IPS-15b (cell line): ENCODE data around the gene ADCY1.

Experiments
- H3K27me3 ChIP-seq: one replicate; pipeline ENCODE4 v1.6.1; 2013; ENCODE audit warnings: low read length; ENCODE audit not compliant: control insufficient read depth, insufficient read depth
- H3K36me3 ChIP-seq: one replicate; pipeline ENCODE4 v1.6.1; 2013; ENCODE audit warnings: low read length; ENCODE audit not compliant: control insufficient read depth, insufficient read depth
- H3K4me1 ChIP-seq: one replicate; pipeline ENCODE4 v1.6.1; 2013; ENCODE audit warnings: mild to moderate bottlenecking, low read length; ENCODE audit not compliant: control insufficient read depth, insufficient read depth
- H3K4me3 ChIP-seq: one replicate; pipeline ENCODE4 v1.5.1; 2013; ENCODE audit warnings: low read depth, low read length
- H3K9ac ChIP-seq: one replicate; pipeline ENCODE4 v1.6.1; 2013; ENCODE audit warnings: low read depth, mild to moderate bottlenecking, low read length
- H3K9me3 ChIP-seq: one replicate; pipeline ENCODE4 v1.6.1; 2013; ENCODE audit warnings: mild to moderate bottlenecking, low read length; ENCODE audit not compliant: control insufficient read depth, insufficient read depth

ADCY1 gene

DNA sequence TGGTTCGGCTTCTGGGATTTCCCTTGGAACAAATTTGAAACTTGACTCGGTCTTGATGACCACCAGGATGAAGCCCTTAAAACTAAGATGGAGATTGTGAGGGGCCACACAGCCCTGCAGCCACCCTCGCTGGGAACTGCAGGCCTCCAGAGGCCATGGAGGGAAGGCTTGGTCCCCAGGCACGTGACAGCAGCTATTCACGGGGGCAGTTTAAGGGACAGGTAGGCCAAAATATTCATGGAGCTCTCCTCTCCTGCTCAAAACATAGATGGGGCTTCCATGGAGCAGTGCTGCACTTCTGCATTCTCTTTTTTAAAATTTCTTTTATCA is 137.0 kb downstream of the ADCY1 start:
- H3K4me1 ChIP-seq: no peaks in the 10 kb centered on the region
- no peak overlapping the region for H3K9ac ChIP-seq

DNA sequence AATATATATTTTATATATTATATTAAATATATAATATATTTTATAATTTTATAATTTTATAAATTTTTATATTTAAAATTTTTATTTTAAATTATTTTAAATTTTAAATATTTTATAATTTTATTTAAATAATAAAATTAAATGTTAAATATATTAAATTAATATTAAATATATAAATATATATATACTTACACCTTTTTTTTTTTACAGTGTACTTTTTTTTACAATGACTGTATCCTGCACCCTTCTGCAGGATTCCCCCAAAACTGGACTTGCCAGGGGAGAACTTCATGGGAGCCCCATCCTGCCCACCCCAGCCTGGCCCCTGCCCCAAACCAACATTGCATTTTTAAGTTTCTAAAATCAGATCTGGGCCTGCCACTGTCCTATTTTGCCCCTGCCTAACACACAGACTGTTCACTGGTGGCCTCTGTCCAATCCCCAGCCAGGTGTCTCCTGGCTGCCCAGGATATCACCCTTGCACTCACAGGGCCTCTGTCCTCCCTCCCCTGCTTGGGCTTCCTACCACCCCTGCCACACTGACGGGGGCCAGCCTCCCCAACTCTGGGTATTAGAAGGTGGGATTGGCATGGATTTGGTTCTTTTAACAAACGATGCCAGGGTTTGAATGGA is 138.0 kb downstream of the ADCY1 start:
- Histone ChIP-seq H3K4me3 (no peak overlapping the region), H3K36me3 (peaks cover 11% of the 10 kb centered on the region), H3K9ac (no peak overlapping the region), H3K27me3 (no peaks in the 10 kb centered on the region), H3K4me1 (no peaks in the 10 kb centered on the region), H3K9me3 (no peaks in the 10 kb centered on the region)

More for the DNA sequence above, 137.0 kb downstream of the ADCY1 start:
- Histone ChIP-seq H3K36me3 (peaks cover 11% of the 10 kb centered on the region), H3K4me3 (no peak overlapping the region), H3K27me3 (no peaks in the 10 kb centered on the region), H3K9me3 (no peaks in the 10 kb centered on the region)

DNA sequence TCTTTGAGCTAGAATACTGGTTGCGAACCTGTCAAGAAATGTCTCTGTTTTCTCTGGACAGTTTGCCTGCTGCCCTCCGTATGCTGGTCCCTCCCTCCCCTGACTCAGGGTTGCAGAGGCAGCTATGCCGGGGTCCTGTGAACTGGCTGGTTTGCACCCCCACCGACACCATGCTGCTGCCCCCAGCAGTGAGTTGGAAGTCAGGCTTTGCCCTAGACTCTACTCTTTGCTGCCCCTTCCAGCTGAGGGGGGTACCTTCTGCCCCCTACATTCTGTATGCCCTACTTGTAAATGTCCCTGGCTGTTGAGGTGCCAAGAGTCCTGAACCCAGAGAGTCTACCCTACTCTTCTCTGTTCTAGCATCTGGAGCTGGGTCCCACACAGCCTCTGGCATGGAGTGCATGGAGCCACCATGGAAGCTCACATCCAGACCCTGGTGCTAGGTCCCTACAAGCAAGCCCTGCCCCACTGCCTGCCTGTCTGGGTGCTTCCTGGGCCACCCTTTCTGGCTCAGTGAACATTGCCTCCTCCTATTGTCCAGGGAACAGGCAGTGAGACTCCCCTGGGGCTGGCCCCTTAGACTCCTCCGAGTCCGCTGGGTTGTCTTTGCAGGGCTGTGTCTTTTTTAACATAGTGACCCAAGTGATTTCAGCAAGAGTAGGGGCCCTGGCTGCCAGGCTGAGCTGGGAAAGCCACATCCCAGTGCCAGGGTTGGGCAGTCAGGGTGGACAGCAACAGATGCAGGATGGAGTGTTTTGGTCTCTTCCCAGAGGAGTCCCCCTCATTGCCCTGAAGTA is 138.9 kb downstream of the ADCY1 start:
- Histone ChIP-seq H3K9ac (no peak overlapping the region), H3K4me3 (no peak overlapping the region), H3K27me3 (no peaks in the 10 kb centered on the region), H3K4me1 (no peaks in the 10 kb centered on the region), H3K36me3 (peaks cover 10% of the 10 kb centered on the region), H3K9me3 (no peaks in the 10 kb centered on the region)

DNA sequence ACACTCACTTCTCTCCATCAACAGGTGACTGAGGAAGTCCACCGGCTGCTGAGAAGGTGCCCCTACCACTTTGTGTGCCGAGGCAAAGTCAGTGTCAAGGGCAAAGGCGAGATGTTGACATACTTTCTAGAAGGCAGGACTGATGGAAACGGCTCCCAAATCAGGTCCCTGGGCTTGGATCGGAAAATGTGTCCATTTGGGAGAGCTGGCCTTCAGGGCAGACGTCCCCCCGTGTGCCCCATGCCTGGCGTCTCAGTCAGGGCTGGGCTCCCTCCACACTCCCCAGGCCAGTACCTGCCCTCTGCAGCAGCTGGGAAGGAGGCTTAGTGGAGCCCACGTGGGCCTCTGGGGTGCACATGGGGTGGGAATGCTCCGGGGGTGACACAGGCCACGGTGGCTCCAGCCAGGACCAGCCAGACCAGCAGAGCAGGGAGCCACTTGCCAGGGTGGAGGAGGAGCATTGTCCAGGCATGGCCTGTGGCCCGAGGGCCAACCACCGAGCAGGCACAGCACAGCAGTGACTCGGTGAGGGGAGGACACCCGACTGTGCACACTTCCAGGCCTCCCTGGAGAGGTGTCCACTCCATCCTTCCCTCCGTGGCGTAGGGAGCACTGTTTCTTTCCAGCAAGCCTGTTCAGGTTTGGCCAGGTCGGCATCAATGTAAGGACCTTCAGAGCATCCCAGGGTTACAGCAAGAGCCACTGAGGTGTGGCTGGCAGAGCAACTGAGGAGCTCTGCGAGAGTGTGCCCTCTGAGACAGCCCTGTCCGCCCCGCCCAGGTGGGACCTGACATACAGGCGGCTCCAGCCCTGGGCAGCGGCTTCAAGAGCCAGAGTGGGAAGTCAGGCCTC is 139.7 kb downstream of the ADCY1 start:
- H3K9ac ChIP-seq: no peak overlapping the region
- H3K9me3 ChIP-seq: no peaks in the 10 kb centered on the region
- no peaks in the 10 kb centered on the region for H3K4me1 ChIP-seq
- H3K4me3 ChIP-seq: no peak overlapping the region
- no peaks in the 10 kb centered on the region for H3K27me3 ChIP-seq
- H3K36me3 ChIP-seq: peaks cover 5% of the 10 kb centered on the region

DNA sequence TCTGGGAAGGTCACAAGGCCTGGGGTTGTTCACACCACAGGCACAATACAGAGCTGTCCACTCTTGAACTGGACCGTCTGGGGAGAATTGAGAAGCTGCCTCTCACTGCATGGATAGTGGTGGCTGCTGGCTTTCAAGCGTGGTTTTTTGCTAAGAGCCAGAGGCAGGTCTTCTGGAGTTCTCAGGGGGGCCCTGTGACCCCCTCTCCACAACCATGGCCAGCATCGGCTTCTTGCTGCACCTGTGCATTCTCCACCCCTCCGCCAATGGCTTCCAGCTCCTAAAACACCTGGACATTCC is 140.3 kb downstream of the ADCY1 start:
- H3K4me3 ChIP-seq: no peak overlapping the region
- no peak overlapping the region for H3K9ac ChIP-seq
- H3K27me3 ChIP-seq: no peaks in the 10 kb centered on the region
- H3K4me1 ChIP-seq: no peaks in the 10 kb centered on the region
- peaks cover 5% of the 10 kb centered on the region for H3K36me3 ChIP-seq
- no peaks in the 10 kb centered on the region for H3K9me3 ChIP-seq

DNA sequence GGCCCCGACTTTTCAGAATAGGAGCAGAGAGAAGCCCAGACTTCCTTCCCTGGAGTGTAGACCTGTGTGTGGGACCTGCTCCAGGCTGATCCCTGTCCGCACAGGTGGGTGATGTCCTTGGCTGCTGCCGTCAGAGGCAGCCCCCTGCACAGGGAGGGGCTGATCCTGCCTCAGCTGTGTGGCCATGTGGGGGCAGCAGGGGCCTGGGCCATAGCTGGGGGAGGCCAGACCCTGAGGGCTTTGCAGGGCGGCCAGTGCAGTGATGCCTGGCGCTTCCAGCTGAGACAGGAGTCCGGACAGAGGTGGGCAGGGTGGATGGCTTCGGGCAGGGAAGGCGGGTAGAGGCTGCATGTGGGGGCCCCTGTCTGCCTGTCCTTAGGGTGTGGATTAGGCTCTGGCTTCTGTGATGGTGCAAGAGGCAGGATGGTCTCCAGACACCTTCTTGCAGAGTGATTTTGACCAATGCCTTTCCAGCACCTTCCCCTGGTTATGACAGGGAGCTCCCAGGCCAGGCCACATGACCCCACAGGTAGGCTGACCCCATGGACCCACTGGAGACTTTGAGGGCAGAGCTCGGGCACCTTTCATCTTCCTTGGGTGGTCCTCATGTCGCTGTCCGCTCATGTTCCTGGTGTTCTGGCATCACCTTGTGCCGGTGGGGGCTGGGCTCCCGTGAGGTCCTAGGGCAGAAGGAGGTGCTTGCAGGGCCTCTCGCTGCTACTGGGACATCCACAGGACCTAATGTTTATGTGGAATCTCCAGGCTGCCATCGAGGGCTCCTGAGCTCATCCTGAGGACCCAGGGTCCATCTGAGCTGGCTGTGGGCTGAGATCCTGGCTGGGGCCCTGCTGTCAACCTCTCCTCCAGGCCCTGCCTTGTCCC is 141.5 kb downstream of the ADCY1 start:
- no peak overlapping the region for H3K4me3 ChIP-seq
- H3K27me3 ChIP-seq: no peaks in the 10 kb centered on the region
- no peaks in the 10 kb centered on the region for H3K9me3 ChIP-seq
- peaks cover 5% of the 10 kb centered on the region for H3K36me3 ChIP-seq
- no peak overlapping the region for H3K9ac ChIP-seq
- H3K4me1 ChIP-seq: no peaks in the 10 kb centered on the region

DNA sequence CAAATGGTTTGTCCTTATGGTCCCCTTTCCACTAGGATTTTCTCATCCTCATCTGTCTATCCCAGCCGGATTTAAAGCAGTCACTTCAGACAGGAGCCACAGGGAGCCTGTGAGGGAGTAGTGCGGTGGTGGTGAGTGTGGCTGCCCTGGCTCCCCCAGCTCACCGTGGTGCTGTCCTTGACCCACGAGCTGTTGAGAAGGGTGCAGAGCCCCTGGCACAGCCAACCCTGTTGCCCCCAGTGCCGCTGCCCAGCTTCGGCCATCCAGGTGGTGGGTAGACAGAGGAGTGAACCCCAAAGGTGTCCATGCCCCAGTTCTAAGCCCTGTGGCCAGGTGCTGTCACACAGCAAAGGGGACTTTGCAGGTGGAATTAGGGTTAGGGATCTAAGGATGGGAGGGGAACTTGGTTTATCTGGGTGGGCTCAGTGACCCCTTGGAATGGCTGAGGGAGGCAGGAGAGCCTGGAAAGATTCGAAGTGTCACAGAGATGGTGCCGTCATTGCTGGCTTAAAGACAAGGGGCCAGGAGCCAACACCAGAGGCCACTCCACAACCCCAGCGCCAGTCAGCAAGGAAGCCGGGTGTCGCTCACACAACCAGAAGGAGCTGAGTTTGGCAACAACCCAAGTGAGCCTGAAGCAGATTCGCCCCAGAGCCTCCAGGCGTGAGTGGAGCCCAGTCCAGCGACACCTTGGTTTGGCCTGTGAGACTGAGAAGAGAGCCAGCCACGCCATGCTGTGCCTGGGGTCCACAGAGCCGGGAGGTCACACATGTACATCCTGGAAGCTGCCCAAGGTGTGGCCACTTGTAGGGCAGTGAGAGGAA is 142.4 kb downstream of the ADCY1 start:
- Histone ChIP-seq H3K4me3 (no peak overlapping the region), H3K27me3 (no peaks in the 10 kb centered on the region), H3K36me3 (peaks cover 5% of the 10 kb centered on the region), H3K9me3 (no peaks in the 10 kb centered on the region), H3K9ac (no peak overlapping the region), H3K4me1 (no peaks in the 10 kb centered on the region)

DNA sequence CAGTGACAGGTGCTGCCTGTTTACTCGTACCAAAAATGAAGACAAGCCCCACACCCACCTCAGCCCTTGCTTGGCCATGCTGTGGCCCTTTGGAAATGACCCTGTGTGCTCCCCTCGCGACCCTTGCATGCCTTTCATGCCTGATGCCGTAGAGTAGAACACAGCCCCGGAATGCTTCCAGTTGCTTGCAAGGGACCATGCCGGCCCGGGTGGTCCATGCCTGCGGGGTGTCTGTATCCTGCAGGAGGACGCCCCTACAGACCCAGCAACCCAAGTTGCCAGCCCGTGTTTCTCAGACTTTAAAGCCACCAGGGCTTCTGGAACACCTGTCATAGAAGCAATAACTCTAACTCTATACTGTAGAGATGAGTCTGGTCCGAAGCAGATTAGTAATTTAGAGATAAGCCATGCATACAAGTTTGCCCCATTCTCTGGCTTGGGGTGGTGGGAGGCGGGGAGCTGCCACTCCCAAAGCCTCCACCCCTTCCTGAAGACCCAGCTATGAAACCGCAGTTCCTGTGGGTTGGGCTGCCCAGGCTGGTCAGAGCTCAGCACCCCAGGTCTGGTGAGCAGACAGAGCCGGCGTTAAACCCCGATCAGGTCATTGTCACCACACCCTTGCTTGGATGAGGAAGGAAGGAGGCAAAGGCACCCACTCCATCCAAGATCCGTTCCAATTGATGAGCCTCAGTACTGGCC is 143.5 kb downstream of the ADCY1 start:
- no peaks in the 10 kb centered on the region for H3K27me3 ChIP-seq
- H3K9ac ChIP-seq: no peak overlapping the region
- H3K4me3 ChIP-seq: no peak overlapping the region

DNA sequence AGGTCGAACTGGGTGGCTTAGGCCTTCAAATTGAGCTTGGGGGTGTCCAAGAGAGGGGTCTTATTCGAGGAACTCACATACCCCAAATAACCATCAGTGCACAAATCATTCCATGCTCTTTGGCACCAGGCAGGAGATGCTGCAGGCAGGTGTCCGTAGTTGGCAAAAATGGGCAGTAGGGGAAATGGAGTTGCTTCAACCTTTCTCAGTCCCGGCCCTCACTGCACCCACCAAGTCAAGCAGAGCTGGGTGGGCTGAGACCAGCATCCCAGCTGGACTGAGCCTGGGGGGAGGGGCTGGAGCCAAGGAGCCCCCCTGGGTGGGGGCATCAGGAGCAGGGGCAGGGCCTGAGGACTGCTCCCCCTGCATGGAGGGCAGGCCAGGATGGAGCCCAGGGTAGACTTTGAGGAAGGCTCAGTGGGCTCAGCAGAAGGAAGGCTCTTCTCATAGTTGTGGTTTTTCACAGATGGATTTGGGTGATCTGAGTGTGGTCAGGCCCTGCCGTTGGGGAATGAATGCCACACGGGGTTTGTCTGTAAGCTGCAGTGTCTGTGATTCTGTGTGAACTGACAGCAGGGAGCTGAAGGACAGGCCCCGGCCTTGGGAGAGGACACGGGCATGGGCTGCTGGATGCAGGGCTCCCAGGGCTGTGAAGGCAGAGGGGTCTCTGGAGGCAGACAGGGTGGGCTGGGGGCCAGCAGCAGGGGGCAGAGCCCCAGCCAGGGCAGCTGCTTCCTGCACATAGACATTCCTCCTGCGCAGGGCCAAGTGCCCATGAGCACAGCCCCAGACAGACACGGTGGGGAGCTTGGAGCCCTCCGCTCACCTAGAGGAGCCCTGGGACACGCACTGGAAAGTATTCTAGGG is 144.5 kb downstream of the ADCY1 start:
- Histone ChIP-seq H3K4me1 (no peaks in the 10 kb centered on the region), H3K9me3 (no peaks in the 10 kb centered on the region), H3K27me3 (no peaks in the 10 kb centered on the region), H3K36me3 (peaks cover 5% of the 10 kb centered on the region), H3K4me3 (no peak overlapping the region), H3K9ac (no peak overlapping the region)

More for the DNA sequence above, 143.5 kb downstream of the ADCY1 start:
- peaks cover 5% of the 10 kb centered on the region for H3K36me3 ChIP-seq
- no peaks in the 10 kb centered on the region for H3K4me1 ChIP-seq
- no peaks in the 10 kb centered on the region for H3K9me3 ChIP-seq

DNA sequence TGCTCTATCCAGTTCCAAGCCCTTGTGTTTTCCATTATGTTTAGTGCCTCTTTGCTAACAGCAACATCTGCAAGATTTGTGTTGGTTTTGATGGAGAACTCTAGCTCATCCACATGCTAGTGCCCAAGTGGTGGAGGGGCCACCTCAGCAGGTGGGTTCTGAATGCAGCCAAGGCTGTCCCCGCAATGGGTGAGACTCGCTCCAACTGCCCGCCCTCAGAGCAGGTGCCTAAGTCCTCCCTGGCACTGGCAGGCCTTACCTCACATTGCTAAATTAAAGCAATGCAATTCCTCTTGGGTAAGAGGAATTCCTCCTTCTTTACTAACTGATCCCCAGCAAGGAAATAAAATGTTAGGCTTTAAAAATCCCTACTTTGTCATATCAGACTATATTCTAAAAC is 146.8 kb downstream of the ADCY1 start:
- no peak overlapping the region for H3K4me3 ChIP-seq
- no peaks in the 10 kb centered on the region for H3K4me1 ChIP-seq
- peaks cover 12% of the 10 kb centered on the region for H3K36me3 ChIP-seq
- H3K9ac ChIP-seq: no peak overlapping the region
- no peaks in the 10 kb centered on the region for H3K9me3 ChIP-seq
- H3K27me3 ChIP-seq: no peaks in the 10 kb centered on the region
